GM21526 (cell line): ENCODE measurements around the gene VAV3.

Experiments
- ATAC-seq: cut with Tn5 transposase; IDR thresholded peaks from one replicate; pipeline ENCODE4 v1.9.1; 2021; ENCODE audit warnings: moderate library complexity; ENCODE audit not compliant: unreplicated experiment, low FRiP score

VAV3 gene

GRCh38 chr1:107939256-107939655 is 25.7 kb downstream of the VAV3 start:
- no peak for ATAC-seq

- ATAC-seq: peak; percentile 35
Observed at GRCh38 chr1:107936498-107937481, 28.2 kb downstream of the VAV3 start.

- peak; percentile 81 for ATAC-seq
Observed at GRCh38 chr1:107935396-107936064, 29.4 kb downstream of the VAV3 start.

- ATAC-seq: no peak
Observed at GRCh38 chr1:107934578-107934977, 30.4 kb downstream of the VAV3 start.

GRCh38 chr1:107933736-107934135 is 31.2 kb downstream of the VAV3 start:
- ATAC-seq: no peak

- ATAC-seq: no peak
Observed at GRCh38 chr1:107930292-107930691, 34.7 kb downstream of the VAV3 start.

- no peak for ATAC-seq
Observed at GRCh38 chr1:107927820-107928219, 37.2 kb downstream of the VAV3 start.

- no peak for ATAC-seq
Observed at GRCh38 chr1:107926436-107927080, 38.4 kb downstream of the VAV3 start.

- ATAC-seq: no peak
Observed at GRCh38 chr1:107925565-107925964, 39.4 kb downstream of the VAV3 start.

GRCh38 chr1:107920999-107921398 is 44.0 kb downstream of the VAV3 start:
- no peak for ATAC-seq

- no peak for ATAC-seq
Observed at GRCh38 chr1:107920561-107920960, 44.4 kb downstream of the VAV3 start.

GRCh38 chr1:107919953-107920352 is 45.0 kb downstream of the VAV3 start:
- ATAC-seq: no peak

GRCh38 chr1:107914119-107914765 is 50.7 kb downstream of the VAV3 start:
- ATAC-seq: no peak

GRCh38 chr1:107912656-107913055 is 52.3 kb downstream of the VAV3 start:
- ATAC-seq: no peak

GRCh38 chr1:107900090-107900945 is 64.7 kb downstream of the VAV3 start:
- ATAC-seq: no peak

GRCh38 chr1:107899655-107900054 is 65.3 kb downstream of the VAV3 start:
- no peak for ATAC-seq

GRCh38 chr1:107897438-107898345 is 67.3 kb downstream of the VAV3 start:
- no peak for ATAC-seq

- no peak for ATAC-seq
Observed at GRCh38 chr1:107896936-107897335, 68.0 kb downstream of the VAV3 start.

GRCh38 chr1:107896401-107896800 is 68.6 kb downstream of the VAV3 start:
- no peak for ATAC-seq
